IMR-90 (cell line): ENCODE data around the gene ACAP1. TPM values are rescaled to one million over a fixed set of nuclear protein-coding genes. Genes with fewer than 3 reads are reported as not detected.

ENCODE experiments used
- ATAC-seq: fragments of 200-7000 bp; cut with Tn5 transposase; 2 replicates; pipeline ENCODE4 v1.9.1; 2020; ENCODE audit warnings: low read depth, mild to moderate bottlenecking, moderate library complexity
- BruUV-seq: library from RNA; stranded (reverse); fragments of 400-500 nt; replicated peaks from 2 replicates; lab custom pipeline; 2021; lab: Mats Ljungman, UMichigan
- CTCF ChIA-PET: fragments of 300-600 bp; formaldehyde crosslinking; extraction: SDS; loops from one replicate; lab custom pipeline; 2021; ENCODE audit warnings: antibody characterized with exemption; lab: Yijun Ruan, JAX
- POLR2A ChIA-PET: fragments of 300-600 bp; sonication (Branson Sonifier 250); formaldehyde crosslinking; loops from one replicate; lab custom pipeline; 2022; ENCODE audit warnings: antibody characterized with exemption; ENCODE audit not compliant: unreplicated experiment; lab: Charles Lee
- DNase-seq: peaks from one replicate; pipeline ENCODE4 v3.0.0; 2013
- H2AFZ ChIP-seq: replicated peaks from 2 replicates; pipeline ENCODE3; 2013; ENCODE audit warnings: low read length, mild to moderate bottlenecking; ENCODE audit not compliant: poor library complexity
- H2AK5ac ChIP-seq: 2 replicates; pipeline ENCODE4 v1.6.1; 2013; ENCODE audit warnings: low read depth, low read length, inconsistent platforms
- H2AK9ac ChIP-seq: replicated peaks from 2 replicates; pipeline ENCODE3; 2013; ENCODE audit warnings: mild to moderate bottlenecking, low read depth, low read length, moderate library complexity; ENCODE audit not compliant: poor library complexity
- H2BK120ac ChIP-seq: 2 replicates; pipeline ENCODE4 v1.6.1; 2013; ENCODE audit warnings: low read depth, low read length, inconsistent platforms
- H2BK15ac ChIP-seq: 3 replicates; pipeline ENCODE4 v1.6.1; 2013; ENCODE audit warnings: low read depth, low read length, inconsistent platforms
- H2BK20ac ChIP-seq: 2 replicates; pipeline ENCODE4 v1.6.1; 2013; ENCODE audit warnings: low read depth, mild to moderate bottlenecking, inconsistent platforms, low read length, moderate library complexity
- H2BK5ac ChIP-seq: 2 replicates; pipeline ENCODE4 v1.6.1; 2013; ENCODE audit warnings: mild to moderate bottlenecking, low read depth, low read length, inconsistent platforms; ENCODE audit not compliant: poor library complexity, severe bottlenecking
- H3K14ac ChIP-seq: replicated peaks from 2 replicates; pipeline ENCODE4 v1.6.1; 2013; ENCODE audit warnings: low read depth, low read length, inconsistent platforms
- H3K18ac ChIP-seq: 2 replicates; pipeline ENCODE4 v1.6.1; 2013; ENCODE audit warnings: low read depth, low read length, control low read depth
- H3K23ac ChIP-seq: 2 replicates; pipeline ENCODE4 v1.6.1; 2013; ENCODE audit warnings: low read depth, low read length, inconsistent platforms
- H3K27ac ChIP-seq: 2 replicates; pipeline ENCODE4 v1.5.1; 2013; ENCODE audit warnings: mild to moderate bottlenecking, control low read depth, low read length; ENCODE audit not compliant: insufficient read depth
- H3K27me3 ChIP-seq: 2 replicates; pipeline ENCODE4 v1.6.1; 2013; ENCODE audit warnings: low read length; ENCODE audit not compliant: control insufficient read depth, insufficient read depth
- H3K36me3 ChIP-seq: 2 replicates; pipeline ENCODE4 v1.6.1; 2013; ENCODE audit warnings: low read length, mixed read lengths; ENCODE audit not compliant: control insufficient read depth, insufficient read depth
- H3K4ac ChIP-seq: 2 replicates; pipeline ENCODE4 v1.6.1; 2013; ENCODE audit warnings: low read depth, low read length, inconsistent platforms
- H3K4me1 ChIP-seq: 2 replicates; pipeline ENCODE4 v1.6.1; 2013; ENCODE audit warnings: low read length, mixed read lengths; ENCODE audit not compliant: control insufficient read depth, insufficient read depth
- H3K4me2 ChIP-seq: 2 replicates; pipeline ENCODE4 v1.6.1; 2013; ENCODE audit warnings: low read depth, mild to moderate bottlenecking, control low read depth, low read length, moderate library complexity
- H3K4me3 ChIP-seq: 2 replicates; pipeline ENCODE4 v1.5.1; 2013; ENCODE audit warnings: low read depth, mild to moderate bottlenecking, control low read depth, low read length, moderate library complexity; ENCODE audit not compliant: insufficient read depth
- H3K56ac ChIP-seq: 2 replicates; pipeline ENCODE4 v1.6.1; 2013; ENCODE audit warnings: low read length, inconsistent platforms; ENCODE audit not compliant: insufficient read depth; ENCODE audit errors: extremely low read depth
- H3K79me1 ChIP-seq, 2 experiments: 2 replicates each; pipeline ENCODE4 v1.6.1; 2013; ENCODE audit warnings: low read length in 2 of 2, inconsistent platforms in 1 of 2, low read depth in 1 of 2
- H3K9ac ChIP-seq: 2 replicates; pipeline ENCODE4 v1.6.1; 2013; ENCODE audit warnings: low read depth, low read length, control low read depth
- H3K9me1 ChIP-seq: 2 replicates; pipeline ENCODE4 v1.6.1; 2013; ENCODE audit warnings: low read length, inconsistent platforms; ENCODE audit not compliant: insufficient read depth
- H3K9me3 ChIP-seq: 2 replicates; pipeline ENCODE4 v1.6.1; 2013; ENCODE audit warnings: low read length; ENCODE audit not compliant: control insufficient read depth, insufficient read depth
- H4K20me1 ChIP-seq: 2 replicates; pipeline ENCODE4 v1.6.1; 2013; ENCODE audit warnings: low read length, inconsistent platforms; ENCODE audit not compliant: insufficient read depth
- H4K5ac ChIP-seq: 2 replicates; pipeline ENCODE4 v1.6.1; 2013; ENCODE audit warnings: mild to moderate bottlenecking, low read depth, low read length, control low read depth
- H4K8ac ChIP-seq, 2 experiments: 2 replicates each; pipeline ENCODE4 v1.6.1; 2013; ENCODE audit warnings: low read depth in 2 of 2, low read length in 2 of 2, control low read depth in 1 of 2, inconsistent platforms in 1 of 2
- H4K91ac ChIP-seq: 2 replicates; pipeline ENCODE4 v1.6.1; 2013; ENCODE audit warnings: low read depth, low read length, inconsistent platforms; ENCODE audit not compliant: insufficient read depth
- CEBPB ChIP-seq: IDR thresholded peaks from 2 replicates; pipeline ENCODE4 v1.6.1; 2012; ENCODE audit warnings: low read depth, low read length, improper control_type of control experiment
- CHD1 ChIP-seq: IDR thresholded peaks from 2 replicates; pipeline ENCODE4 v1.6.1; 2012; ENCODE audit warnings: low read depth, low read length, improper control_type of control experiment
- ELK1 ChIP-seq: fragments of 150-350 bp; IDR thresholded peaks from 2 replicates; pipeline ENCODE4 v1.6.1; 2016; ENCODE audit warnings: low read depth, mild to moderate bottlenecking, low read length, moderate library complexity, borderline replicate concordance
- FOS ChIP-seq: fragments of 150-350 bp; IDR thresholded peaks from 2 replicates; pipeline ENCODE4 v1.6.1; 2016; ENCODE audit warnings: low read depth, low read length
- MAFK ChIP-seq: IDR thresholded peaks from 2 replicates; pipeline ENCODE4 v1.6.1; 2012; ENCODE audit warnings: low read depth, low read length, improper control_type of control experiment
- MAZ ChIP-seq: IDR thresholded peaks from 2 replicates; pipeline ENCODE4 v1.6.1; 2012; ENCODE audit warnings: low read depth, mild to moderate bottlenecking, low read length, improper control_type of control experiment, moderate library complexity, borderline replicate concordance
- MXI1 ChIP-seq: IDR thresholded peaks from 2 replicates; pipeline ENCODE4 v1.6.1; 2012; ENCODE audit warnings: low read depth, mild to moderate bottlenecking, low read length, moderate library complexity, borderline replicate concordance
- NFE2L2 ChIP-seq: fragments of 150-350 bp; IDR thresholded peaks from 2 replicates; pipeline ENCODE4 v1.6.1; 2016; ENCODE audit warnings: low read depth, mild to moderate bottlenecking, low read length
- POLR2A ChIP-seq: IDR thresholded peaks from 2 replicates; pipeline ENCODE4 v1.6.1; 2012; ENCODE audit warnings: mild to moderate bottlenecking, low read depth, low read length
- RAD21 ChIP-seq: IDR thresholded peaks from 2 replicates; pipeline ENCODE4 v1.6.1; 2012; ENCODE audit warnings: low read length, improper control_type of control experiment
- RCOR1 ChIP-seq: IDR thresholded peaks from 2 replicates; pipeline ENCODE4 v1.6.1; 2012; ENCODE audit warnings: mild to moderate bottlenecking, low read length, improper control_type of control experiment; ENCODE audit not compliant: insufficient replicate concordance
- RFX5 ChIP-seq: IDR thresholded peaks from 2 replicates; pipeline ENCODE4 v1.8.0; 2012; ENCODE audit warnings: low read depth, mild to moderate bottlenecking, low read length, moderate library complexity
- USF2 ChIP-seq: fragments of 150-350 bp; IDR thresholded peaks from 2 replicates; pipeline ENCODE4 v1.6.1; 2017; ENCODE audit warnings: mild to moderate bottlenecking, antibody characterized with exemption, low read length, low read depth
- WGBS, 2 experiments: methylation state at CpG; one replicate each; pipeline versions ENCODE4 v1.1.5 to v1.1.7; 2013; ENCODE audit warnings: missing lambda C conversion rate in 2 of 2; ENCODE audit not compliant: insufficient read length in 1 of 2; ENCODE audit errors: extremely low coverage in 2 of 2; 5-methylcytosine and 5-hydroxymethylcytosine counted together
- dilution Hi-C: fragments of 300-500 bp; cut with HindIII; formaldehyde crosslinking; loops from one replicate; pipeline ENCODE4 v1.14.3; 2018; ENCODE audit warnings: low sequenced_read_pairs; ENCODE audit not compliant: unreplicated experiment
- in situ Hi-C: fragments of 300-500 bp; cut with MboI; formaldehyde crosslinking; loops from 3 replicates; pipeline ENCODE4 v1.14.3; 2019; ENCODE audit warnings: low sequenced_read_pairs, inconsistent platforms, mixed read lengths
- intact Hi-C: fragments of 100-400 bp; cut with micrococcal nuclease; formaldehyde crosslinking; loops from 2 replicates; pipeline ENCODE4 v1.10.0; 2022
- polyA plus RNA-seq, 3 experiments: library from polyadenylated mRNA; depleted of rRNA; stranded (reverse); fragments of >200 nt; gene quantifications; 2 replicates each; pipeline ENCODE4 v1.2.3, GENCODE V29; 2012; ENCODE audit warnings: low replicate concordance in 1 of 3
- total RNA-seq: library from RNA; depleted of rRNA; stranded (reverse); fragments of >200 nt; gene quantifications from 2 replicates; pipeline ENCODE4 v1.2.3, GENCODE V29; 2012

Gene ACAP1
- total and polyA plus RNA-seq, 2 of the 4 experiments (the other 2 are of a cell fraction) = under 0.01 to 2.1 TPM

GRCh38 chr17:7292729-7293128 lies 43.6 kb upstream of the ACAP1 start (continued):
- no peak for TF ChIP-seq ELK1

- dilution Hi-C loops (no loop called here), intact Hi-C loops (no loop called here), in situ Hi-C loops (no loop called here)
- H3K9ac ChIP-seq = no peak overlapping the region
- no peak overlapping the region for H3K4ac ChIP-seq
- no peak overlapping the region for H4K5ac ChIP-seq
- TF ChIP-seq RAD21 = no peak
- no peak for TF ChIP-seq MXI1
- TF ChIP-seq CEBPB = no peak
- no peak for TF ChIP-seq MAZ
- no peak for TF ChIP-seq RCOR1
- TF ChIP-seq MAFK = no peak
- TF ChIP-seq FOS = no peak
- no peak for TF ChIP-seq RFX5
- TF ChIP-seq CHD1 = no peak
- TF ChIP-seq NFE2L2 = no peak
- no peak for TF ChIP-seq USF2
- TF ChIP-seq POLR2A = no peak
- no peak overlapping the region for H2BK20ac ChIP-seq
- peaks cover 3% of the 10 kb centered on the region for H3K4me1 ChIP-seq
- no peak overlapping the region for H2AFZ ChIP-seq
- no peak overlapping the region for H3K23ac ChIP-seq
- no peak overlapping the region for H3K4me2 ChIP-seq
- H2BK5ac ChIP-seq = no peak overlapping the region
- H3K27ac ChIP-seq = no peak overlapping the region
- 0 out of 2 replicates have a peak, but pooled peaks cover 3% of the 10 kb centered on the region for H4K20me1 ChIP-seq
- no peak overlapping the region for H4K91ac ChIP-seq
- no peak overlapping the region for H3K18ac ChIP-seq
- no peak overlapping the region for H2BK120ac ChIP-seq
- H4K8ac ChIP-seq = no peak overlapping the region
- ATAC-seq (no peak), DNase-seq (no peak)
- H3K4me3 ChIP-seq = no peak overlapping the region
- H3K14ac ChIP-seq = no peak overlapping the region
- 94% methylated on average over 9 of the region's 11 CpGs; no CpG with 5 or more reads in 1 of the 2 experiments for WGBS, 2 experiments
- H2BK15ac ChIP-seq = no peak overlapping the region
- no peaks in the 10 kb centered on the region for H3K79me1 ChIP-seq
- H3K9me1 ChIP-seq = no peaks in the 10 kb centered on the region; the same call in 1 of the 2 replicates
- BruUV-seq = no TSS peak
- no peak overlapping the region for H2AK9ac ChIP-seq
- H3K36me3 ChIP-seq = no peaks in the 10 kb centered on the region
- H3K9me3 ChIP-seq = no peaks in the 10 kb centered on the region; the same call in 1 of the 2 replicates
- no peak overlapping the region for H3K56ac ChIP-seq
- H3K27me3 ChIP-seq = peaks cover 62% of the 10 kb centered on the region
- POLR2A ChIA-PET = no interaction called here
- no peak overlapping the region for H2AK5ac ChIP-seq
- CTCF ChIA-PET = no interaction called here
Measured at GRCh38 chr17:7293159-7293558, 43.2 kb upstream of the ACAP1 start.
